Measurements from ENCODE around the gene AAMDC.
"Not testable (repeated sequence)": the region's sequence is repeated elsewhere in the genome, so short reads cannot be mapped to it uniquely, and the experiment has no call there.

Gene AAMDC

DNA sequence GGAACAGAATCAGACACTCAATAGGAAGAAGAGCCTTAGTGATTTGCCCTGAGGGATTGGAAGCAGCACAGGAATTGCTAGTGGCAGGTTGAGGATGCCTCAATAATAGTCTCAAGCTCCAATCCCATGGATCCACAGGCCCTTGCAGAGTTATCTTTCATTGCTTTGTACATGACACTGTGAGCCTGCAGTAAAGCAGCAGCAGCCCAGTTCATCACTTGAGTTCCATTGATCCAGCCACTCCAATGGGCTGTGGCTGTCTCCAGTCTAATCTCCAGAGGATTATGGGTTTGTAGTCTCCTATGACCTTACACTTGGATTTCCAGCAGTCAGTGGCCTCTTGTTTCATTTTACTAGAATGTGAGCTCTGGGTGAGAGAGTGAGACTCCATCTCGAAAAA lies 45.4 kb downstream of the AAMDC start:
- TF ChIP-seq, protein P1, sequence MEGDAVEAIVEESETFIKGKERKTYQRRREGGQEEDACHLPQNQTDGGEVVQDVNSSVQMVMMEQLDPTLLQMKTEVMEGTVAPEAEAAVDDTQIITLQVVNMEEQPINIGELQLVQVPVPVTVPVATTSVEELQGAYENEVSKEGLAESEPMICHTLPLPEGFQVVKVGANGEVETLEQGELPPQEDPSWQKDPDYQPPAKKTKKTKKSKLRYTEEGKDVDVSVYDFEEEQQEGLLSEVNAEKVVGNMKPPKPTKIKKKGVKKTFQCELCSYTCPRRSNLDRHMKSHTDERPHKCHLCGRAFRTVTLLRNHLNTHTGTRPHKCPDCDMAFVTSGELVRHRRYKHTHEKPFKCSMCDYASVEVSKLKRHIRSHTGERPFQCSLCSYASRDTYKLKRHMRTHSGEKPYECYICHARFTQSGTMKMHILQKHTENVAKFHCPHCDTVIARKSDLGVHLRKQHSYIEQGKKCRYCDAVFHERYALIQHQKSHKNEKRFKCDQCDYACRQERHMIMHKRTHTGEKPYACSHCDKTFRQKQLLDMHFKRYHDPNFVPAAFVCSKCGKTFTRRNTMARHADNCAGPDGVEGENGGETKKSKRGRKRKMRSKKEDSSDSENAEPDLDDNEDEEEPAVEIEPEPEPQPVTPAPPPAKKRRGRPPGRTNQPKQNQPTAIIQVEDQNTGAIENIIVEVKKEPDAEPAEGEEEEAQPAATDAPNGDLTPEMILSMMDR (IDR thresholded peaks at IDR 0.05; ENCODE audit: control insufficient read depth, extremely low read depth, insufficient read depth), result no peak
- H3K4me3 ChIP-seq (ENCODE audit: low read depth, low read length), result no peak overlapping the region
- DNase-seq (ENCODE audit: low read depth), result no peak

DNA sequence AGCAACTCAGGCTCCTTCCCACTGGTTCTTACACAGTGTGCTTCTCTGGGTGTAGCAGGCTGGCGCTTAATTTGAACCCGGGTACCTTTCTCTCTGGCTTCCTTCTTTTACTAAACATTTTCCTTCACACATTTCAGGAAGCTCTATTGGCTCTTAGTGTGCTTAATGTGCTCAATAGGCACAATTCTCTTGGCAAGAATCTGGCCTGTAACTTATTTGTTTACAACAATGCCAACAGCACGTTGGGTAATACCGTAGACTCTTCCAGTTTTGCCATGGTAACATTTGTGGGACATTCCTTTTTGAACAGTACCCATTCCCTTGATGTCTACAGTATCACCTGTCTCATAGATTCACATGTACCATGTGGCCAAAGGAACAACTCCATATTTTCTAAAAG lies 47.8 kb downstream of the AAMDC start:
- no peak overlapping the region for H3K4me3 ChIP-seq (ENCODE audit: low read depth, low read length)
- TF ChIP-seq, protein P1 (IDR thresholded peaks at IDR 0.05; ENCODE audit: control insufficient read depth, extremely low read depth, insufficient read depth), result no peak
- DNase-seq (ENCODE audit: low read depth), result no peak

DNA sequence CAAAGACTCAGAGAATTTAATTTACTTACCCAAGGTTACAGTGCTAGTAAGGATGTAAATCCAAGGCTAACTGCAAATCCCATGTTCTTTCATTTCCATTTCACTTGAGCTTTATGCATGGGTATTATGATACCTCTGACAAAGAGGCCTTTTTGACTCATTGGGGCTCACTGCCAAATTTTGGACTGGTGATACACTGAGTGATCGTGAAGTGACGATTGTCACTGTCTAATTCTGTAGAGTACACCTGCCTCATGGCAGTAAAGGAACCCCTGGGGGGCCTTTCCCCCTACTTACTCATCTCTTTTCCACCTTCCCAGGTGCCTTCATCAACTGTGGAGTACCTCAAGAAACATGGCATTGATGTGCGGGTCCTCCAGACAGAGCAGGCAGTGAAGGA lies 50.9 kb downstream of the AAMDC start:
- H3K4me3 ChIP-seq (ENCODE audit: low read depth, low read length), result no peak overlapping the region
- TF ChIP-seq, protein P1 (IDR thresholded peaks at IDR 0.05; ENCODE audit: control insufficient read depth, extremely low read depth, insufficient read depth), result no peak
- DNase-seq (ENCODE audit: low read depth), result no peak

DNA sequence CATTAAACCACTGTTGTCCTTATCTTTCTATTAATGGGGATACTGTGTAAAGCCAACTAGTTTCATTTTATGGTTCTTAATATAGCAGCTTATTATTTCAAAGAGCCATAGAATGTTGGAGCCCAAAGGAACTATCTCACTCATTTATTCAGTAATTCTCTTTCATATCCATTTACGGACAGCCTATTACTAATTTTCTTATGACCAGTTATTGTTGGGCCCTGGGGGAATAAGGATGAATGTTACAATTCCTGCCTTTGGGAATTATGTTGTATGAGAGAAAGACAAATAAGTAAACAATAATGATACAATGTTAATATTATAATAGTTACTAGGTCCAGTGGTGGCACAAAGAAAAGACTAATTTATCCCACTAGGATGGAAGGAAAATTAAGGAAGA lies 52.4 kb downstream of the AAMDC start:
- DNase-seq (ENCODE audit: low read depth), result no peak
- TF ChIP-seq, protein P1 (IDR thresholded peaks at IDR 0.05; ENCODE audit: control insufficient read depth, extremely low read depth, insufficient read depth), result no peak
- no peak overlapping the region for H3K4me3 ChIP-seq (ENCODE audit: low read depth, low read length)

DNA sequence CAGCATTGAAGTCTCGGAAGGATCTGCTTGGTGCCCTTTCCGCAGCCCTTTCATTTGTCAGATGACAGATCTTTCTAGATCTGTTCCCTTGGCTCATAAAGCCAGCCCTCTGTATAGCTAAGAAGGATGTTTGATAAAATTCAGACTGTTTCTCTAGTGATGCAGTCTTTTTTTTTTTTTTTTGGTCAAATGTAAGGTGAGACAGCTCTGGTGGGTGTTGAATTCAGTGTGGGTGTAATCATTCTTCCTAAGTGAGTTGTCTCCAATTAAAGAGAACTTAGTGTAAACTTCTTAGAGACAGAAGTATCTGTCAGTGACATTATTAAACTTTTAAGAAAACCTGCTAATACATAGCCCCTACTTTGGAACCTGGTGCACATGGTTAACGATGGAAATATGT lies 53.3 kb downstream of the AAMDC start:
- TF ChIP-seq, protein P1 (IDR thresholded peaks at IDR 0.05; ENCODE audit: control insufficient read depth, extremely low read depth, insufficient read depth), result no peak
- no peak overlapping the region for H3K4me3 ChIP-seq (ENCODE audit: low read depth, low read length)
- DNase-seq (ENCODE audit: low read depth), result no peak

DNA sequence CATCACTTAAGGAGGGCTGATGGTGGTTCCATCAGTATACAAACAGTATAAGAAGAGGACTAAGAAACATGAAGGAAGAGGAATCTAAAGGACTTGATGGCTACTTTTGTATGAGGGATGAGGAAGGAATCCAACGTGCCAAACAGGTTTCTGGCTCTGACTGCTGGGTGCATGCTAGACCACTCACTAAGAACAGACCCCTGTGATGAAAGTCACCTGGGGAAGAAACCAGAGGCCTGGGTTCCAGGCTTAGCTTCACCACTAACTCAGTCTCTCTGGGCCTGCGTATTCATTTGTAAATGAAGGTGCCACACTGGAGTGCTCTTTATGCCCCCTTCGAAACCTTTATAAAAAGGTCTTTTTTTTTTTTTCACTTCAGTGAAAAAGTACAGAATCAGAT lies 55.1 kb downstream of the AAMDC start:
- DNase-seq (ENCODE audit: low read depth), result no peak
- H3K4me3 ChIP-seq (ENCODE audit: low read depth, low read length), result no peak overlapping the region

DNA sequence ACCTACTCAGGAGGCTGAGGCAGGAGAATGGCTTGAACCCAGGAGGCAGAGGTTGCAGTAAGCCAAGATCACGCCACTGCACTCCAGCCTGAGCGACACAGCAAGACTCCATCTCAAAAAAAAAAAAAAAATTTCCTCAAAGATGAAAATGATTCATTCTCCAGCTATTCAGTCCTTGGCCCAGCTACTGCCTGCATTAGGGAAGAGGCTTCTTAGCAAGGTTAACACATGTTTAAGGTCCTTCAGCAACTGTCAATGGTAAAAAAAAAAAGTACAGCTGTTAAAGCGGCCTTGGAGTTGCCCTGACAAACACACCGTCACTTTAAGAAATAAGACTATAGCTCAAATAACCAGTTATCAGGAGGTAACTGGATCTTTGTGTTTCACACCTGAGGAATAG lies 57.3 kb downstream of the AAMDC start:
- DNase-seq (ENCODE audit: low read depth); H3K4me3 ChIP-seq (ENCODE audit: low read depth, low read length): not testable (repeated sequence)

More for the DNA sequence above, 55.1 kb downstream of the AAMDC start:
- TF ChIP-seq, protein P1 (IDR thresholded peaks at IDR 0.05; ENCODE audit: control insufficient read depth, extremely low read depth, insufficient read depth), result no peak
